DOHH2 (cell line): ENCODE measurements around the gene FBXO31.

Experiments
- CTCF ChIP-seq: fragments of 200-600 bp; sonication (generic); IDR thresholded peaks from one replicate; pipeline ENCODE4 v1.5.1; 2014; ENCODE audit warnings: antibody characterized with exemption, mild to moderate bottlenecking, low read depth, low read length; ENCODE audit not compliant: poor library complexity, severe bottlenecking
- EZH2phosphoT487 ChIP-seq: fragments of 200-600 bp; sonication (generic); IDR thresholded peaks from 2 replicates; pipeline ENCODE4 v1.6.1; 2017; ENCODE audit warnings: borderline replicate concordance, mild to moderate bottlenecking, antibody characterized with exemption, low read length, moderate library complexity, mixed read lengths

GRCh38 chr16:87383505-87384161 is at the start of gene FBXO31:
- no peak for TF ChIP-seq CTCF
- TF ChIP-seq EZH2phosphoT487: no peak
